Psoas muscle (tissue), 8 donors: ENCODE data around the gene KCNT1. TPM values are rescaled to one million over a fixed set of nuclear protein-coding genes. Genes with fewer than 3 reads are reported as not detected.

ENCODE experiments used
- ATAC-seq, 4 donors: fragments of 200-7000 bp; cut with Tn5 transposase; one replicate each; pipeline ENCODE4 v1.9.1; 2020; ENCODE audit warnings: moderate library complexity in 3 of 4, mild to moderate bottlenecking in 2 of 4
- DNase-seq, 2 donors: peaks; one replicate each; pipeline ENCODE4 v3.0.0-alpha.2; 2020
- H3K27ac ChIP-seq: fragments of 200-600 bp; one replicate; pipeline ENCODE4 v1.8.0; 2022
- H3K27me3 ChIP-seq, 3 donors: fragments of 200-600 bp in 1 of 3; one replicate each; pipeline versions ENCODE4 v1.6.1 to v1.8.0; 2013 to 2022; ENCODE audit warnings: low read length in 2 of 3, mild to moderate bottlenecking in 2 of 3, moderate library complexity in 1 of 3; ENCODE audit not compliant: insufficient read depth in 3 of 3
- H3K36me3 ChIP-seq, 2 donors: fragments of 200-600 bp in 1 of 2; one replicate each; pipeline versions ENCODE4 v1.6.1 to v1.8.0; 2013 to 2022; ENCODE audit warnings: low read depth in 1 of 2, mild to moderate bottlenecking in 1 of 2, moderate library complexity in 1 of 2; ENCODE audit not compliant: insufficient read depth in 1 of 2
- H3K4me1 ChIP-seq: fragments of 200-600 bp; one replicate; pipeline ENCODE4 v1.8.0; 2022
- H3K4me3 ChIP-seq: fragments of 200-600 bp; one replicate; pipeline ENCODE4 v1.8.0; 2022; ENCODE audit warnings: mild to moderate bottlenecking
- H3K9me3 ChIP-seq: fragments of 200-600 bp; one replicate; pipeline ENCODE4 v1.8.0; 2022
- CTCF ChIP-seq: fragments of 200-600 bp; IDR thresholded peaks from one replicate; pipeline ENCODE4 v1.8.0; 2022; ENCODE audit warnings: antibody characterized with exemption
- WGBS, 3 donors: extraction: QIAGEN DNeasy Blood & Tissue Kit; methylation state at CpG; one replicate each; pipeline versions ENCODE4 v1.1.6 to v1.1.7; 2013; 5-methylcytosine and 5-hydroxymethylcytosine counted together
- intact Hi-C, 2 donors: fragments of 100-400 bp; cut with DNase I; formaldehyde crosslinking; loops; one replicate each; pipeline versions ENCODE4 v1.11.0 to v1.14.2; 2022
- polyA plus RNA-seq, 3 donors: library from polyadenylated mRNA; stranded (reverse); fragments of 200-250 nt; gene quantifications; one replicate each; pipeline ENCODE4 v1.2.3, GENCODE V29; 2013
- total RNA-seq, 4 donors: library from RNA; stranded (reverse); fragmentation: NEBNext Ultra II Directional in 2 of 4; extraction: Animal tissue kit (Norgen Biotek cat#: 25700) in 2 of 4; gene quantifications; one replicate each; pipeline versions ENCODE4 v1.2.1 to v1.2.4, GENCODE V29; 2021 to 2023
- donor health status: healthy with polysubstance abuse.
- donor health status: DM: no; HTN: no; CAD: no; lungs with moderate emphysema.
- donor health status: Bipolar disorder and iron deficiency.
- donor health status: healthy.
- donor health status: DM: yes; HTN: yes; CAD: no.
- donor health status: DM: no; HTN: no; CAD: no.
- donor health status: DM: no; HTN: no; CAD: no.
- donor health status: DM: yes; HTN: yes; CAD: no.

KCNT1 gene
- total and polyA plus RNA-seq, 7 donors, result 1.1 to 15.0 (median 10.3) TPM

DNA sequence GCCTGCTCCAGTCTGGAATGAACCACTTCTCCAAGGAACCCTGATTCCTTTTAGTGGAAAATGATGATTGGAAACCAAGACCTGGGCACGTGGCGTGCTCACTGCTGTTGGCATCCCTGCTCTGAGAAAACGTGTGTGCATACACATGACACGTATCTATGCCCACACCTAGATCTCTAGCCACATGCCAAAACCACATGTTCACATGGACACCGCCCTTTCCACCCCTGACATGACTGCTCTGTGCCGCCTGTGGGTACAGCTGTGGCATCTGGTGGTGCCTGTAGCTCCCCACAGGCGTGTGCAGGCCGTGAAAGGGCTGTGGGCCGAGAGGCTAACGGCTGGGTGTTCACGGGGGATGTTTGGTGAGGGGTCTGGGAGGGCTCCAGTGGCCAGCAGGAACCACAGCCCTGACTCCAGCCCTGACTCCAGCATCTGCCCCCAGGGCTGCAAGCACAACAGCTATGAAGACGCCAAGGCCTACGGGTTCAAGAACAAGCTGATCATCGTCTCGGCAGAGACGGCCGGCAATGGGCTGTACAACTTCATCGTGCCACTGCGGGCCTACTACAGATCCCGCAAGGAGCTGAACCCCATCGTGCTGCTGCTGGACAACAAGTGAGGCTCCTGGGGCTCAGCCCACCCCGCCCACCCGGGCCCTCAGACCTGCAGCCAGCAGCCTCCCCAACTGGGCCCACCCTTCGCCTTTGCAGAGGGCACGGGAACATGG lies 75.1 kb downstream of the KCNT1 start:
- H3K9me3 ChIP-seq, result no peaks in the 10 kb centered on the region
- 87 to 89% (median 87%) methylated on average over 25 of the region's 25 CpGs for WGBS, 3 donors
- intact Hi-C loops, result no loop called here

DNA sequence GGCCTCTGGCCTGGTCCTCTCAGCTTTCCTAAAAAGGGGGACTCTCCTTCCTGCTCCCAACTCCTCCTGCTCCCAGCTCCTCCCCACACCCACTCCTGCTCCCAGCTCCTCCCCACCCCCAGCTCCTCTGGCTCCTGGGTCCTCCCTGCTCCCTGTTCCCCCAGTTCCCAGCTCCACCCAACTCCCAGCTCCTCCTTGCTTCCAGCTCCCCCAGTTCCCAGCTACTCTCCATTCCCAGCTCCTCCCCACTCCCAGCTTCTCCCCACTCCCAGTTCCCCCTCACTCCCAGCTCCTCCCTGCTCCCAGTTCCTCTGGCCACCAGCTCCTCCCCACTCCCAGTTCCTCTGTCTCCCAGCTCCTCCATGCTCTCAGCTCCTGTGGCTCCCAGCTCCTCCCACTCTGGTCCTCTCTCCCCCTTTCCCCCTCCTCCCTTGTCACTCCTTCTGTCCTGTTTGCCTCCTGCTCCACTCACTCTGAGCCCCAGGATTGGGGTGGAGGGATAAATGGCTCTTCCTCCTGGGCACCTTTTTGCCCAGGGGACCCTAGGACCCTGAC lies 75.7 kb downstream of the KCNT1 start:
- Histone ChIP-seq H3K9me3 (no peaks in the 10 kb centered on the region), H3K4me1 (no peaks in the 10 kb centered on the region), H3K27me3 (no peaks in the 10 kb centered on the region), H3K27ac (no peak overlapping the region), H3K4me3 (no peak overlapping the region), H3K36me3 (peaks cover 0 to 14% of the 10 kb centered on the region in 2 donors)
- ATAC-seq (no peak), DNase-seq (no peak)
- intact Hi-C loops, result no loop called here
- no peak for TF ChIP-seq CTCF

More for the DNA sequence above, 75.1 kb downstream of the KCNT1 start:
- Histone ChIP-seq H3K4me1 (no peaks in the 10 kb centered on the region), H3K27ac (no peak overlapping the region), H3K4me3 (no peak overlapping the region), H3K36me3 (peaks cover 0 to 18% of the 10 kb centered on the region in 2 donors), H3K27me3 (no peaks in the 10 kb centered on the region)
- ATAC-seq (no peak), DNase-seq (no peak)
- TF ChIP-seq CTCF, result no peak

GRCh38 chr9:135778421-135778820 lies 76.4 kb downstream of the KCNT1 start:
- Histone ChIP-seq H3K27me3 (no peaks in the 10 kb centered on the region), H3K9me3 (no peaks in the 10 kb centered on the region), H3K4me1 (no peaks in the 10 kb centered on the region), H3K36me3 (peaks cover 0 to 11% of the 10 kb centered on the region in 2 donors), H3K27ac (no peak overlapping the region), H3K4me3 (no peak overlapping the region)
- DNase-seq (no peak), ATAC-seq (no peak)
- 91 to 95% (median 93%) methylated on average over 13 to 19 of the region's 19 CpGs for WGBS, 3 donors
- no peak for TF ChIP-seq CTCF
- intact Hi-C loops, result no loop called here

DNA sequence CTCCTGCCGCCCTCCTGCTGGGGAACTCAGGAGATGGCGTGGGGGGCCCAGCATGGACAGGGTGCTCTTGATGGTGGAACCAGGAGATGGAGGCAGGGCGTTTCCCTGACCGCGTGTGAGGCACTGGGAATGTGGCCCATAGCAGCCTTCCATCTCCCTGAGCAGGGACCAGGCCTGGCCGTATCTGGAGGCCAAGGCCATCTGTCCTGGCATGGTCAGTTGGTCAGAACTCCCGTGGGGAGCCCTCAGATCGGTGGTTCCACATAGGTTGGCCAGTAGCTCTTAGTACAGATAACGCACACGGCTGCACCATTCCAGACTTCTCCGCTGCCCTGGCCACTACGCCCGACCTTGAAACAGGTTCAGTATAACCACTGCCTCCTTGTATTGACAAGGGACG lies 77.6 kb downstream of the KCNT1 start:
- 75 to 82% (median 75%) methylated on average over 13 to 14 of the region's 14 CpGs for WGBS, 3 donors
- Histone ChIP-seq H3K36me3 (peaks cover 0 to 17% of the 10 kb centered on the region in 2 donors), H3K27ac (no peak overlapping the region), H3K4me1 (no peaks in the 10 kb centered on the region), H3K9me3 (no peaks in the 10 kb centered on the region), H3K27me3 (no peaks in the 10 kb centered on the region), H3K4me3 (no peak overlapping the region)
- no peak for TF ChIP-seq CTCF
- no peak for DNase-seq
- ATAC-seq, result no peak
- intact Hi-C loops, result no loop called here
